H9 (cell line): ENCODE measurements around the gene UNC13D. TPM values are rescaled to one million over a fixed set of nuclear protein-coding genes. Genes with fewer than 3 reads are reported as not detected.
A peak's percentile ranks its signal among the peaks of the same experiment; 100 is the strongest.

Experiments used
- DNase-seq: peaks from one replicate; pipeline ENCODE4 v3.0.0-alpha.2; 2017
- H2AFZ ChIP-seq: one replicate; pipeline ENCODE4 v1.6.1; 2013; ENCODE audit warnings: mild to moderate bottlenecking, low read length, control low read depth, moderate library complexity
- H2AK5ac ChIP-seq: 2 replicates; pipeline ENCODE4 v1.6.1; 2013; ENCODE audit warnings: low read length, control low read depth, mixed read lengths; ENCODE audit not compliant: insufficient read length
- H2BK120ac ChIP-seq: one replicate; pipeline ENCODE4 v1.6.1; 2013; ENCODE audit warnings: low read depth, mild to moderate bottlenecking, low read length, control low read depth, inconsistent platforms; ENCODE audit not compliant: poor library complexity, severe bottlenecking
- H2BK12ac ChIP-seq: 2 replicates; pipeline ENCODE4 v1.6.1; 2013; ENCODE audit warnings: low read length, control low read depth, mixed read lengths, low read depth; ENCODE audit not compliant: insufficient read length
- H2BK15ac ChIP-seq: 2 replicates; pipeline ENCODE4 v1.6.1; 2013; ENCODE audit warnings: low read depth, low read length, control low read depth
- H2BK20ac ChIP-seq: one replicate; pipeline ENCODE4 v1.6.1; 2013; ENCODE audit warnings: low read depth, mild to moderate bottlenecking, low read length, control low read depth, inconsistent platforms; ENCODE audit not compliant: poor library complexity, severe bottlenecking
- H2BK5ac ChIP-seq: 2 replicates; pipeline ENCODE4 v1.6.1; 2013; ENCODE audit warnings: low read length, control low read depth, mixed read lengths; ENCODE audit not compliant: insufficient read length
- H3K14ac ChIP-seq: 2 replicates; pipeline ENCODE4 v1.6.1; 2013; ENCODE audit warnings: low read length, control low read depth; ENCODE audit not compliant: insufficient read depth
- H3K18ac ChIP-seq: 2 replicates; pipeline ENCODE4 v1.6.1; 2013; ENCODE audit warnings: low read depth, mild to moderate bottlenecking, mixed read lengths, low read length, control low read depth; ENCODE audit not compliant: insufficient read length
- H3K23ac ChIP-seq: 2 replicates; pipeline ENCODE4 v1.6.1; 2013; ENCODE audit warnings: low read length, control low read depth, mixed read lengths, low read depth; ENCODE audit not compliant: insufficient read length
- H3K23me2 ChIP-seq: 2 replicates; pipeline ENCODE4 v1.6.1; 2013; ENCODE audit warnings: low read depth, mild to moderate bottlenecking, mixed read lengths, low read length, control low read depth; ENCODE audit not compliant: insufficient read length, poor library complexity, severe bottlenecking
- H3K27ac ChIP-seq: 2 replicates; pipeline ENCODE4 v1.5.1; 2013; ENCODE audit warnings: low read length, control low read depth, mixed read lengths, low read depth; ENCODE audit not compliant: insufficient read length
- H3K27me3 ChIP-seq: 2 replicates; pipeline ENCODE4 v1.6.1; 2013; ENCODE audit warnings: low read length, control low read depth, inconsistent platforms; ENCODE audit not compliant: insufficient read depth
- H3K4ac ChIP-seq: 2 replicates; pipeline ENCODE4 v1.6.1; 2013; ENCODE audit warnings: low read depth, mild to moderate bottlenecking, control low read depth, inconsistent platforms, low read length, moderate library complexity
- H3K4me1 ChIP-seq: 2 replicates; pipeline ENCODE4 v1.6.1; 2013; ENCODE audit warnings: low read length, control low read depth, inconsistent platforms; ENCODE audit not compliant: insufficient read depth
- H3K4me2 ChIP-seq: 2 replicates; pipeline ENCODE4 v1.6.1; 2013; ENCODE audit warnings: low read length, control low read depth, mixed read lengths; ENCODE audit not compliant: insufficient read length, insufficient read depth
- H3K56ac ChIP-seq: 2 replicates; pipeline ENCODE4 v1.6.1; 2013; ENCODE audit warnings: low read depth, mild to moderate bottlenecking, mixed read lengths, low read length, control low read depth; ENCODE audit not compliant: insufficient read length
- H3K79me1 ChIP-seq: 2 replicates; pipeline ENCODE4 v1.6.1; 2013; ENCODE audit warnings: low read depth, mild to moderate bottlenecking, moderate library complexity, low read length, control low read depth, inconsistent platforms; ENCODE audit not compliant: insufficient read depth, poor library complexity, severe bottlenecking
- H3K79me2 ChIP-seq: 2 replicates; pipeline ENCODE4 v1.6.1; 2013; ENCODE audit warnings: low read length, control low read depth, inconsistent platforms; ENCODE audit not compliant: insufficient read depth
- H3K9ac ChIP-seq: 2 replicates; pipeline ENCODE4 v1.6.1; 2013; ENCODE audit warnings: low read length, control low read depth, mixed read lengths; ENCODE audit not compliant: insufficient read length; ENCODE audit errors: extremely low read depth
- H3K9me3 ChIP-seq: one replicate; pipeline ENCODE4 v1.6.1; 2013; ENCODE audit warnings: low read depth, low read length, inconsistent platforms; ENCODE audit not compliant: control insufficient read depth
- H3T11ph ChIP-seq: one replicate; pipeline ENCODE4 v1.6.1; 2013; ENCODE audit warnings: mild to moderate bottlenecking, low read length, control low read depth, inconsistent platforms
- H4K20me1 ChIP-seq: one replicate; pipeline ENCODE4 v1.6.1; 2013; ENCODE audit not compliant: control insufficient read depth, insufficient read length, insufficient read depth
- H4K5ac ChIP-seq: 2 replicates; pipeline ENCODE4 v1.6.1; 2013; ENCODE audit warnings: low read depth, mild to moderate bottlenecking, mixed read lengths, low read length, control low read depth; ENCODE audit not compliant: insufficient read length
- H4K8ac ChIP-seq: replicated peaks from 2 replicates; pipeline ENCODE4 v1.6.1; 2013; ENCODE audit warnings: low read length, control low read depth, mixed read lengths, low read depth; ENCODE audit not compliant: insufficient read length
- H4K91ac ChIP-seq: 2 replicates; pipeline ENCODE4 v1.6.1; 2013; ENCODE audit warnings: low read depth, mild to moderate bottlenecking, moderate library complexity, mixed read lengths, low read length, control low read depth; ENCODE audit not compliant: insufficient read length
- H3K27ac Mint-ChIP-seq, 3 experiments: 2 replicates in 2 of 3; 3 replicates in 1 of 3; pipeline ENCODE4 v1.8.0; 2020 to 2021; ENCODE audit warnings: mixed read lengths in 3 of 3, mild to moderate bottlenecking in 1 of 3, moderate library complexity in 1 of 3
- H3K27me3 Mint-ChIP-seq: 2 replicates; pipeline ENCODE4 v1.8.0; 2021; ENCODE audit warnings: low read depth, mild to moderate bottlenecking, moderate library complexity, mixed read lengths
- H3K36me3 Mint-ChIP-seq, 3 experiments: 2 replicates in 2 of 3; 3 replicates in 1 of 3; pipeline ENCODE4 v1.8.0; 2020 to 2021; ENCODE audit warnings: low read depth in 3 of 3, mixed read lengths in 3 of 3; ENCODE audit not compliant: insufficient read depth in 1 of 3
- H3K4me1 Mint-ChIP-seq, 2 experiments: 2 replicates each; pipeline ENCODE4 v1.8.0; 2020; ENCODE audit warnings: mixed read lengths in 2 of 2
- H3K4me3 Mint-ChIP-seq, 2 experiments: 2 replicates in 1 of 2; 3 replicates in 1 of 2; pipeline ENCODE4 v1.8.0; 2020 to 2021; ENCODE audit warnings: mild to moderate bottlenecking in 2 of 2, mixed read lengths in 2 of 2, moderate library complexity in 1 of 2
- H3K9me3 Mint-ChIP-seq, 2 experiments: 2 replicates in 1 of 2; 3 replicates in 1 of 2; pipeline ENCODE4 v1.8.0; 2020; ENCODE audit warnings: mild to moderate bottlenecking in 2 of 2, mixed read lengths in 2 of 2, moderate library complexity in 1 of 2
- WGBS: extraction: QIAGEN DNeasy Blood & Tissue Kit; methylation state at CpG from one replicate; pipeline ENCODE4 v1.1.7; 2013; ENCODE audit warnings: missing lambda C conversion rate, low lambda C conversion rate, mixed read lengths; ENCODE audit not compliant: insufficient read length; ENCODE audit errors: extremely low coverage; 5-methylcytosine and 5-hydroxymethylcytosine counted together
- total RNA-seq: library from RNA; stranded (reverse); gene quantifications from 2 replicates; pipeline ENCODE4 v1.2.1, GENCODE V29; 2021
- TF ChIP-seq, protein P1 (sequence below): fragments of 200-600 bp; sonication (generic); conservative IDR thresholded peaks from 3 replicates; pipeline ENCODE4 v1.8.0; 2021; ENCODE audit warnings: antibody characterized with exemption, mild to moderate bottlenecking

UNC13D gene
- total RNA-seq, 1 experiment from 2014 or later, result 6.3 TPM

DNA sequence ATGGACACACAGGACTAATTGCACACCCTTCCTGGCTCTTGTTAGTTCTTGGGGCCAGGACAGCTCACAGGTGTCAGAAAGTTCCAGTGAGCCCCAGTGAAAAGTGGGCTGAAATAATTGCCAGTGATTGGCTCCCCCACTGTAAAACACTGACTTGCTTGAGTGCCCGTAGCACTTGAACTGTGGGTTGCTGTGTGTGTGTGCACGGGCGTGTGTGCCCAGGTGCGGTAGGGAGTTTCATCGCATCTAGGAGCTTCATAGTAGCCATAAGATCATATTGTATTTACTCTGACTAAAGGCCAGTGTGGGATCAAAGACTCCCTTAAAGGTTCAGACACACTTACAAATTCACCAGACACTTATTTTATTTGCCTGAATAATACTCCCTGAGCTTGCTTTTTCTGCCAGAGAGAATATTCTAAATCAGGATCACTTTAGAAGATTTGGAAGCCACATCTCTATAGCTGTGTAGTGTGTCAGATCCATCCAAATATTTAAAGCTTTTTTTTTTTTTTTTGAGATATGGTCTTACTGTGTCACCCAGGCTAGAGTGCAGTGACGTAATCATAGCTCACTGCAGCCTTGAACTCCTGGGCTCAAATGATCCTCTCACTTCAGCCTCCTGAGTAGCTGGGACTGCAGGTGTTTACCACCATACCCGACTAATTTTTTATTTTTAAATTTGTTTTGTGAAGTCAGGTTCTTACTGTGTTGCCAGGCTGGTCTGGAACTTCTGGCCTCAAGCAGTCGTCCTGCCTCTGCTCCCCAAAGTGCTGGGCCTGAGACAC, 48.2 kb downstream of the UNC13D start:
- no peak overlapping the region for H2AFZ ChIP-seq
- H2BK5ac ChIP-seq, result no peak overlapping the region
- H2BK15ac ChIP-seq, result no peak overlapping the region
- Mint-ChIP-seq H3K4me3 (no peak overlapping the region), H3K36me3 (peaks cover 12 to 70% (median 58%) of the 10 kb centered on the region in 3 experiments; a peak in 6 of 7 replicates), H3K27me3 (no peaks in the 10 kb centered on the region), H3K4me1 (no peaks in the 10 kb centered on the region), H3K27ac (peak overlapping the region in 1 of 3 experiments; percentile 49; a peak in 1 of 7 replicates), H3K9me3 (no peaks in the 10 kb centered on the region)
- H2BK20ac ChIP-seq, result no peak overlapping the region
- no peak overlapping the region for H4K8ac ChIP-seq
- H3K9ac ChIP-seq, result no peak overlapping the region
- H3K27me3 ChIP-seq, result no peaks in the 10 kb centered on the region
- H3K23me2 ChIP-seq, result no peaks in the 10 kb centered on the region
- DNase-seq, result no peak
- no peak overlapping the region for H3K18ac ChIP-seq
- H3K56ac ChIP-seq, result no peak overlapping the region
- no peak overlapping the region for H3K14ac ChIP-seq
- H3K79me1 ChIP-seq, result peaks cover 8% of the 10 kb centered on the region
- no peak overlapping the region for H2BK12ac ChIP-seq
- WGBS, result no CpG with 5 or more reads among the region's 8 CpGs
- H4K5ac ChIP-seq, result no peak overlapping the region
- H3K23ac ChIP-seq, result no peak overlapping the region
- H4K91ac ChIP-seq, result no peak overlapping the region
- TF ChIP-seq, protein P1, sequence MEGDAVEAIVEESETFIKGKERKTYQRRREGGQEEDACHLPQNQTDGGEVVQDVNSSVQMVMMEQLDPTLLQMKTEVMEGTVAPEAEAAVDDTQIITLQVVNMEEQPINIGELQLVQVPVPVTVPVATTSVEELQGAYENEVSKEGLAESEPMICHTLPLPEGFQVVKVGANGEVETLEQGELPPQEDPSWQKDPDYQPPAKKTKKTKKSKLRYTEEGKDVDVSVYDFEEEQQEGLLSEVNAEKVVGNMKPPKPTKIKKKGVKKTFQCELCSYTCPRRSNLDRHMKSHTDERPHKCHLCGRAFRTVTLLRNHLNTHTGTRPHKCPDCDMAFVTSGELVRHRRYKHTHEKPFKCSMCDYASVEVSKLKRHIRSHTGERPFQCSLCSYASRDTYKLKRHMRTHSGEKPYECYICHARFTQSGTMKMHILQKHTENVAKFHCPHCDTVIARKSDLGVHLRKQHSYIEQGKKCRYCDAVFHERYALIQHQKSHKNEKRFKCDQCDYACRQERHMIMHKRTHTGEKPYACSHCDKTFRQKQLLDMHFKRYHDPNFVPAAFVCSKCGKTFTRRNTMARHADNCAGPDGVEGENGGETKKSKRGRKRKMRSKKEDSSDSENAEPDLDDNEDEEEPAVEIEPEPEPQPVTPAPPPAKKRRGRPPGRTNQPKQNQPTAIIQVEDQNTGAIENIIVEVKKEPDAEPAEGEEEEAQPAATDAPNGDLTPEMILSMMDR, result no peak
- no peak overlapping the region for H3K4me2 ChIP-seq
- no peaks in the 10 kb centered on the region for H3K4me1 ChIP-seq
- H3T11ph ChIP-seq, result no peak overlapping the region
- H2BK120ac ChIP-seq, result no peak overlapping the region
- H3K79me2 ChIP-seq, result peaks cover 2% of the 10 kb centered on the region; the same call in 1 of the 2 replicates
- no peak overlapping the region for H3K27ac ChIP-seq
- H4K20me1 ChIP-seq, result no peaks in the 10 kb centered on the region
- H3K4ac ChIP-seq, result no peak overlapping the region
- H2AK5ac ChIP-seq, result no peak overlapping the region
- H3K9me3 ChIP-seq, result no peaks in the 10 kb centered on the region
